PFSK-1 (cell line): Measurements from ENCODE around the gene KIF14.

Source experiments
- FOXP2 ChIP-seq: optimal IDR thresholded peaks from 2 replicates; pipeline ENCODE3; 2011; ENCODE audit warnings: borderline replicate concordance, control low read depth, inconsistent platforms; ENCODE audit not compliant: insufficient read depth; ENCODE audit errors: extremely low read length, extremely low read depth
- POLR2AphosphoS5 ChIP-seq: IDR thresholded peaks from 2 replicates; pipeline ENCODE4 v1.6.1; 2012; ENCODE audit warnings: low read depth, mild to moderate bottlenecking, control low read depth, low read length, moderate library complexity
- REST ChIP-seq, 2 experiments: IDR thresholded peaks; 2 replicates each; pipeline versions ENCODE4 v1.6.1 to v1.8.0; 2011 to 2012; ENCODE audit warnings: low read depth in 2 of 2, low read length in 2 of 2, control low read depth in 1 of 2, inconsistent platforms in 1 of 2, mild to moderate bottlenecking in 1 of 2, moderate library complexity in 1 of 2; ENCODE audit not compliant: insufficient read depth in 1 of 2
- TAF1 ChIP-seq: IDR thresholded peaks from 2 replicates; pipeline ENCODE4 v1.6.1; 2012; ENCODE audit warnings: low read length, control low read depth, borderline replicate concordance; ENCODE audit not compliant: insufficient read depth

- no peak for TF ChIP-seq POLR2AphosphoS5
- no peak for TF ChIP-seq REST (IDR thresholded peaks at IDR 0.05; ENCODE audit: insufficient read depth in 1 of 2, low read depth in 2 of 2, low read length in 2 of 2)
- TF ChIP-seq FOXP2, result no peak
- no peak for TF ChIP-seq TAF1
Measured at GRCh38 chr1:200660719-200661118, 40.2 kb upstream of the KIF14 start.
